IPS DF 19.7 (cell line): ENCODE results near the gene OSCAR.

Experiments used
- DNase-seq: peaks from one replicate; pipeline ENCODE4 v3.0.0-alpha.2; 2013; ENCODE audit warnings: low read depth, low spot score

OSCAR gene

GRCh38 chr19:54094426-54095000 is 6.1 kb downstream of the OSCAR start:
- no peak for DNase-seq

DNA sequence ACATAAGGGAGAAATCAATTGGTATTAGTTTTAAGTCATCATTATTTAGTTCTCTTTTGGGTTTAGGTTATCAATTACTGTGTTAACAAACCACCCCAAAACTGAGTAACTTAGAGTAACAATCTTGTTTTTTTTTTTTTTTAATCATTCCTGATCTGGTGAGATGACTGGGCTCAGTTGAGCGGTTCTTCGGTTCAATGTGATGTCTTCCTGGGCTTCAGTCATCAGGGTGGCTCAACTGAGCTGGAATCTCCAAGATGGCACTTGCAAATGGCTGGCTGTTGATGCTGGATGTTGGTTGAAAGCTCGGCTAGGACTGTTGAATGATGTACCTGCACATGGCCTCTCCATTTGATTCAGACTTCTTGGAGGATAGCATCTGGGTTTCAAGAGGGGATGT is 16.2 kb downstream of the OSCAR start:
- DNase-seq, result no peak

DNA sequence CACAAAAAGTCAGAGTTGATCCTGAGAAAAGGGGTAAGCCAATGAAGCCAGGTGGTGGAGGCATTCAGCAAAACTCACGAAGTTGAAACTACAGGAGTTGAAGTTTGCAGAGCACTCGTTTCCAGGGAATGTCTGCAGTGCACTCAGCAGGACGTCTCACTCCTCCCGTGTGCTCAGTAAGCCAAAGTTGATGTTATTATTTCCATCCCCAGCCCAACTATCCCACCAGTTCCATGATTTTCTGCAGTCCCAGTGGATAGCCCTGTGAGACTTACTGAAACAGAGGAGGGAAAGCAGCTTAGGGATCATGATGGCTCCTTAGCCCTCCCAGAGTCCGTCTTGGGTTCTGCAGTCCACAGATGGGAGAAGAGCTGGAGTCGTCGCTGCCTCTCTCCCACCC is 19.6 kb downstream of the OSCAR start, which contains the start of gene TARM1:
Gene TARM1 (minus strand): TSS at position 334 of the 400 bp plus-strand sequence. CDS start 25 bp downstream, at position 309.
- no peak for DNase-seq

DNA sequence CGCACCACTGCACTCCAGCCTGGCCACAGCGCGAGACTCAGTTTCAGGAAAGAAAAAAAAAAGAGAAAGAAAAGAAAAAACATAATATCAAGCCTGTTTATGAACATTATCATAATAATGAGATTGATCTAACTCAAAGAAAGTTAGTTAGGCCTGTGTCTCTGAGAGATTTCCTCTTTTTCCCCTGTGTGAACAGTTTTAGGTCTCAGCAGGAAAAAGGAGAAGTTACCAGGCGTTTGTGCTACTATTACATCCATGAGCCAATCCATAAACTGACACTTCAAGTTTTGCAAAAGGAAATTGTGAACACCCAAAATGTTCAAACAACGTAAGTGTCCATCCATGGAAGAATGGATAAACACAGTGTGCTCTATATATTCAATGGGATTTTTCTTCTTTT is 23.3 kb downstream of the OSCAR start:
- DNase-seq, result no peak

- DNase-seq, result no peak
Observed at GRCh38 chr19:54074851-54075250, 25.8 kb downstream of the OSCAR start.

GRCh38 chr19:54073829-54074228 is 26.8 kb downstream of the OSCAR start:
- DNase-seq, result no peak

- no peak for DNase-seq
Observed at GRCh38 chr19:54069470-54069869, 31.1 kb downstream of the OSCAR start.

GRCh38 chr19:54063350-54064116 is 37.1 kb downstream of the OSCAR start, which contains the start of gene VSTM1:
TSS of gene VSTM1 (minus strand) at chr19:54063897. CDS start at chr19:54063777, 120 bp downstream.
- no peak for DNase-seq

DNA sequence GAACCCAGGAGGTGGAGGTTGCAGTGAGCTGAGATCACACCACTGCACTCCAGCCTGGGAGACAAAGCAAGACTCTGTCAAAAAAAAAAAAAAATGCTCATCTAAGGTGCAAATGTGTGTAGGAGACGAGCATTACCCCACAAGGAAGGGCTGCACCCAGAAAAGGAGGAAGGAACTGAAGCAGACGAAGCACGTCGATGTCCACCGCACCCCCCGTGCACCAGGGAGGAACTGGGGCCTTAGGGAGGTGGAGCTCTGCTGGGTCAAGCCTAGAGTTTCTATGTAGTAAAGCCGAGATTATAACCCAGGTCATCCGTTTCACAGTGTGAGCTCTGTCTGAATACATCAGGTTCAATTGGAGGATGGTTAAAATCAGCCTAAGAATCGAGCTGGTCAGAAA is 38.0 kb downstream of the OSCAR start:
- no peak for DNase-seq

DNA sequence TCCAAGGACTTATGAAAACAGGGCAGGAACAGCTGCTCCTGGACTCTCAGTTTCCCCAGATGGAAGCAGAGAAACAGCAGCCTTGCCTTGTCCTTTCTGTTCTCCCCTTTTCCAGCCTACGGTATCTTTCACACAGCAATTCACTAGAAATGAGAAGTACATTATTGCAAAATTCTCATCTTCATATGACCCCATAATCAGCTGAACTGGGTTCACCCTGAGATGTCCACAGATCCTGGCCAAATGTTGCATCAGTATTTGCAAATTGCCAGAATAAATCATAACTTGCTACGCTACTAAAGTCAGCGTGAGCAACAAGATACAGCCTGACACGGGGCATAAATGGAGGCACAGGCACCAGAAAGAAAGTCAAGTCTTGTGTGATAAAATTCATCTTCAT is 53.0 kb downstream of the OSCAR start:
- no peak for DNase-seq

DNA sequence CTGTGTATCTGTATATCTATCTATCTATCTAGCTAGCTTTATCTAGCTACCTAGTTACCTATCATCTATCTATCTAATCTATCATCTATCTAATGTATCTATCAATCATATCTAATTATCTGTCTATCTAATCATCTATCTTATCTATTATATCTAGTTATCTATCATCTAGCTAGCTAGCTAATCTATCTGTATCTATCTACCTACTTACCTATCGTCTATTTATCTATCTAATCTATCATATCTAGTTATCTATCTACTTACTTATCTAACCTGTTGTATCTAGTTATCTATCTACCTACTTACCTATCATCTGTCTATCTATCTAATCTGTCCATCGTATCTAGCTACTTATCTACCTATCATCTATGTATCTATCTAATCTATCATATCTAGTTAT is 54.8 kb downstream of the OSCAR start:
- no peak for DNase-seq
